NB4 (cell line): ENCODE data around the gene OMD.

Experiments used
- DNase-seq: peaks from one replicate; pipeline ENCODE4 v3.0.0; 2010; ENCODE audit warnings: low read depth
- H3K4me3 ChIP-seq: one replicate; pipeline ENCODE4 v1.5.1; 2011; ENCODE audit warnings: mild to moderate bottlenecking, low read depth, low read length, moderate library complexity
- MYC ChIP-seq: IDR thresholded peaks from 2 replicates; pipeline ENCODE4 v1.6.1; 2011; ENCODE audit warnings: low read depth, low read length
- POLR2A ChIP-seq: IDR thresholded peaks from 2 replicates; pipeline ENCODE4 v1.6.1; 2011; ENCODE audit warnings: mild to moderate bottlenecking; ENCODE audit not compliant: insufficient read length; ENCODE audit errors: extremely low read depth
- TF ChIP-seq, protein P1 (sequence below): IDR thresholded peaks from one replicate; pipeline ENCODE4 v1.5.1; 2012; ENCODE audit warnings: low read depth, low read length
- TF ChIP-seq, protein P2 (sequence below): IDR thresholded peaks from 2 replicates; pipeline ENCODE4 v1.6.1; 2011; ENCODE audit warnings: low read depth, low read length

The OMD gene

DNA sequence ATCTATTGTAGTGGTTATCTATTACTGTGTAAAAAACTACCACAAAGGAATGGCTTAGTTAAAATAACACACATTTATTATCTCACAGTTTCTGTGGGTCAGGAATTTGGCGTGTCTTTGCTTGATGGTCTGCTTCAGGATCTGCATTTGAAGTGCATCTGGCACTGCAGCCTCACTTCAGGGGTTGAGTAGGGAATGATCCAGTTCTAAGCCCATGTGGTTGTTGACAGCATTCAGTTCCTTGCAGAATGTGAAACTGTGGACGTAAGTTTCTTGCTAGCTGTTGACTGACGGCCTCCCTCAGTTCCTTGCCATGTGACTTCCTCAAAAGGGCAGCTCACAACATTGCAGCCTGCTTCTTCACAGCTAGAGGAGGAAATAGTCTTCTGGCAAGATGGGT lies 17.8 kb downstream of the OMD start:
- peak overlapping the region; percentile 17 for H3K4me3 ChIP-seq
- TF ChIP-seq, protein P1, sequence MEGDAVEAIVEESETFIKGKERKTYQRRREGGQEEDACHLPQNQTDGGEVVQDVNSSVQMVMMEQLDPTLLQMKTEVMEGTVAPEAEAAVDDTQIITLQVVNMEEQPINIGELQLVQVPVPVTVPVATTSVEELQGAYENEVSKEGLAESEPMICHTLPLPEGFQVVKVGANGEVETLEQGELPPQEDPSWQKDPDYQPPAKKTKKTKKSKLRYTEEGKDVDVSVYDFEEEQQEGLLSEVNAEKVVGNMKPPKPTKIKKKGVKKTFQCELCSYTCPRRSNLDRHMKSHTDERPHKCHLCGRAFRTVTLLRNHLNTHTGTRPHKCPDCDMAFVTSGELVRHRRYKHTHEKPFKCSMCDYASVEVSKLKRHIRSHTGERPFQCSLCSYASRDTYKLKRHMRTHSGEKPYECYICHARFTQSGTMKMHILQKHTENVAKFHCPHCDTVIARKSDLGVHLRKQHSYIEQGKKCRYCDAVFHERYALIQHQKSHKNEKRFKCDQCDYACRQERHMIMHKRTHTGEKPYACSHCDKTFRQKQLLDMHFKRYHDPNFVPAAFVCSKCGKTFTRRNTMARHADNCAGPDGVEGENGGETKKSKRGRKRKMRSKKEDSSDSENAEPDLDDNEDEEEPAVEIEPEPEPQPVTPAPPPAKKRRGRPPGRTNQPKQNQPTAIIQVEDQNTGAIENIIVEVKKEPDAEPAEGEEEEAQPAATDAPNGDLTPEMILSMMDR: no peak
- TF ChIP-seq, protein P2, sequence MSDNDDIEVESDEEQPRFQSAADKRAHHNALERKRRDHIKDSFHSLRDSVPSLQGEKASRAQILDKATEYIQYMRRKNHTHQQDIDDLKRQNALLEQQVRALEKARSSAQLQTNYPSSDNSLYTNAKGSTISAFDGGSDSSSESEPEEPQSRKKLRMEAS: peak; percentile 95
- peak; percentile 85 for TF ChIP-seq MYC
- peak; percentile 14 for TF ChIP-seq POLR2A
- DNase-seq: peak; percentile 84

DNA sequence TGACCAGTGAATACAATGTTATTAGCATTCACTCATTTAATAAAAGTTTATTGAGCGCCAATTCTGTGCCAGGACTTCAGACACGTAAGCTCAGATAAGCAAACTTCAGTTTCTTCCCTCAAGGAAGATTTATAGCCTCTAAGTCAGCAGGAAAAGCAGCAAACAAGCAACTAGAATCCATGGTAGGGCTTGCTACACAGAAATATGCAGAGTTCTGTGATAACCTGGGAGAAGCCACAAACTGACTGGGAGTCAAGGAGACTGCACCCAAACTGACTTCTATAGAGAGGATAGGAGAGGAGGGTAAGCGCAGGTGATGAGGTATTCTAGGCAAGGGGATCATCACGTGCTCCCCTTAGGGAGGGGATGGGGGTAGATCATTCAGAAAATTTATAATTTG lies 18.5 kb downstream of the OMD start:
- TF ChIP-seq POLR2A (no peak), MYC (no peak)
- TF ChIP-seq, protein P2: no peak
- no peak overlapping the region for H3K4me3 ChIP-seq
- no peak for DNase-seq

DNA sequence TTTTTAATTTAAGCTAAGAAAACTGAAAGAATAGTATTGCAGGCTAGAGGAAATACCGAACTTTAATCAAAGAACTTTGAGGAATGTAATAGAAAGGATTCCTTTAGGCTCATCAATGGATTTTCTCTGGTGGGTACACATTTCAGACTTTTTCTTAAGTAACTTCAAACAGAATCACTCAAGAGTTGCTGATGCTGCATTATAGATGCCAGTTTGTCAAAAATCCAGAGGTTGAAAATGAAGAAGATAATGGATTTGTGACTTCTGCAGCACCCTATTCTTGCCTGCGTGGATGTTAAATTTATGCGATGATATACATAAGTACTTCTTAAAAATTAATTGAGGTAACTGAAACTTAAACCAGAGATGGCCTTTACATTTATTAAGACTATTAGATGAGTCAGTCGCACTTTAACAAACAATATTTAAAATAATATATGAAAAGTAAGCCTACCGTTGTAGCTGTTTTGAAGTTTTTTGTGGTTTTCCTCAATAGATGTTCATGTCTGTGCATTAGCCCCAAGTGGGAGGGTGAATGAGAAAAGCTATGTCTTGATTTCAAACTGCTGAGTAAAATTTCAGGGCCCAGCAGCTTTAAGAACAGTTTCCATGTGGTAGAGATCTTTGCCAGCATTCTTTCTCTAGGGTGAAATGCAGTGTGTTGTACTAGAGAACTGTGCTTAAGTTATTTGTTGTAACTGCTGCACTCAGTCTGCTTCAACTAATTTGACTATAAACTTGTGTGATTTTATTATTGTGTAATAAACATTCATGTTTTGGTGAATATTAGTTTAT lies 20.0 kb downstream of the OMD start, which contains the start of gene OGN:
Gene OGN, minus strand, starts transcription at position 537 of the 795 bp plus-strand sequence. CDS start 1,171 bp downstream, outside the sequence.
- no peak for DNase-seq
- H3K4me3 ChIP-seq: no peak within 1 kb of the TSS
- no peak for TF ChIP-seq MYC
- TF ChIP-seq, protein P2: no peak
- TF ChIP-seq, protein P1: no peak
- TF ChIP-seq POLR2A: no peak

DNA sequence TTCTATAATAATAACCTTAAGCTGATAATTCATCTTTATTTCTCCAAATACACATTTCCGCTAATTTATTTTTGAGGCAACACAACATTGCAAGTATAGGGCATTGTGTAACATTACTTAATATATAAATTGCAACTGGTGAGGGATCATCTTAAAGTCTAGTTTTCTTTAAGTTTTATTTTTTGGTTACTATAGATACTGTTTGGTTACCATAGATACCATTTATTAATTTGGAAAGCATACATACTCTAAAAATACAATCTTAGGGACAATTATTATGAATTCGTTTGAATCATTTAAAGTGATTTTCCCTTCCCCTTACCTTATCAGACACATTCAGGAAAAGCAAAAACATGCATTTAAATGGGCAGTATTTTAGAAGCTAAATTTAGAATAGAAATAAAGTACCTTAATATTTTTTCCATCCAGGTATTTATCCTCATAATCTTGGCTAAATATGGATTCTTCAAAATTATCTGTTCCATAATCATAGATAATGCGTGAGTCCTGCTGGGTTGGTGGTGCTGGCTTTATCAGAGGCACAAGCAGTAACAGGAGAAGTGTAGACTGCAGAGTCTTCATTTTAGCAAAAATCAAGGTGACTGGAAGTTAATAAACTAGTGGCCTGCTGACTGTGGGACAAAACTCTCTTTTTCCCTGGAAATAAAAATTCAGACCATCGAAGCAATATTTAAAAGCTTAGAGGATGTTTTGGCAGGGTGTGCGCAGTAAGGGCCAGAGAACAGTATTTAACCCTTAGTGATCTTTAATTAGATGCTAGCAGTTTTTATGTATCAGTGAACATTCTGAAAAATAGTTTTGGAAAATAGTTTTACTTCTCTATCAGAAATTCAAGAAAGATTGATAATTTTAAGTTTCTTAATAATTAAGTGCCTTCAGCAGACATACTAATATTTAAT lies 21.2 kb downstream of the OMD start:
- no peak for DNase-seq
- H3K4me3 ChIP-seq: no peak overlapping the region
- TF ChIP-seq POLR2A (no peak), MYC (no peak)
- TF ChIP-seq, protein P1: no peak
- TF ChIP-seq, protein P2: no peak

DNA sequence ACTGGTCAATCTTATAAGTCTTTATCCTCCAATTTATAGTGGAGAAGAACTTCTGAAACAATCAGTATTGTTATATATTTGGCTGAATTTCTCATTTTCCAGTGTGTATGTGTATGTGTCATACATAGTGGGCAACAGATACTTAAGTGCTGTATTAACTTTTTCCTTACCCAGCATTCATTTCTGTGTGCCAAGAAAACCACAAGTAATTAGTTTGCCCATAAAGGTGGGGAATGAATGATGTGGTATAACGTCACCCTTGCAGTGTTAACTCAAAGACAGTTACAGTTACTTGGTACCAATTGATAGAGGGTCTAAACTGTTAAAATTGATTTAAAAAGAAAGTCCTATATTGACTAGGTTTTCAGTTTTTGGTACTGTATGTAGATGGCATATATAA lies 21.9 kb downstream of the OMD start:
- TF ChIP-seq, protein P1: no peak
- TF ChIP-seq MYC: no peak
- no peak for DNase-seq
- H3K4me3 ChIP-seq: no peak overlapping the region

DNA sequence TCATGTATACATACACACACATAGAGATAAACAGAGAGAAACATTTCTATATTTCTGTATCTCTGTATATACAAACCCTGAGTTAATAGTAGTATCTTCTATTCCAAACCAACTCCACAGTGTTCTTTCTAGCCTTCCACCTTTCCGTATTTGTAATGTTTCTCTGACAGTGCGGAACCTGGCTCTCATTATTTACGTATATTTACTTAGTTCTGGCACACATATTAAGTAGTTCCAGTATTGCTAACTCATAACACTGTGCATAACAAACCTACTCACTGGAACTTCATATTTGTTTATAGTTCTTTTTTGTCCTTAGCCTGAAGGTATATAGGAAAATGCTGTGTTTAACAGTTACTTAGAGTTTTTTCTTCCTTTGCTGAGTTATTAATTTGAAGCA lies 26.4 kb downstream of the OMD start:
- TF ChIP-seq, protein P2: no peak
- TF ChIP-seq, protein P1: no peak
- TF ChIP-seq POLR2A (no peak), MYC (no peak)
- no peak overlapping the region for H3K4me3 ChIP-seq
- DNase-seq: no peak
